ENCODE data around the gene C14orf132.

- TF ChIP-seq POLR2AphosphoS5 (IDR thresholded peaks at IDR 0.05; ENCODE audit: low read depth, low read length), result no peak
- no peak for TF ChIP-seq TAF1 (IDR thresholded peaks at IDR 0.05; ENCODE audit: borderline replicate concordance, insufficient read depth, low read length)
- no peak for TF ChIP-seq SIN3A (IDR thresholded peaks at IDR 0.05; ENCODE audit: borderline replicate concordance, insufficient read depth, low read length)
- no peak for TF ChIP-seq FOXP2 (optimal IDR thresholded peaks at IDR 0.05; ENCODE audit: borderline replicate concordance, extremely low read depth, extremely low read length, insufficient read depth)
- TF ChIP-seq, protein P1, sequence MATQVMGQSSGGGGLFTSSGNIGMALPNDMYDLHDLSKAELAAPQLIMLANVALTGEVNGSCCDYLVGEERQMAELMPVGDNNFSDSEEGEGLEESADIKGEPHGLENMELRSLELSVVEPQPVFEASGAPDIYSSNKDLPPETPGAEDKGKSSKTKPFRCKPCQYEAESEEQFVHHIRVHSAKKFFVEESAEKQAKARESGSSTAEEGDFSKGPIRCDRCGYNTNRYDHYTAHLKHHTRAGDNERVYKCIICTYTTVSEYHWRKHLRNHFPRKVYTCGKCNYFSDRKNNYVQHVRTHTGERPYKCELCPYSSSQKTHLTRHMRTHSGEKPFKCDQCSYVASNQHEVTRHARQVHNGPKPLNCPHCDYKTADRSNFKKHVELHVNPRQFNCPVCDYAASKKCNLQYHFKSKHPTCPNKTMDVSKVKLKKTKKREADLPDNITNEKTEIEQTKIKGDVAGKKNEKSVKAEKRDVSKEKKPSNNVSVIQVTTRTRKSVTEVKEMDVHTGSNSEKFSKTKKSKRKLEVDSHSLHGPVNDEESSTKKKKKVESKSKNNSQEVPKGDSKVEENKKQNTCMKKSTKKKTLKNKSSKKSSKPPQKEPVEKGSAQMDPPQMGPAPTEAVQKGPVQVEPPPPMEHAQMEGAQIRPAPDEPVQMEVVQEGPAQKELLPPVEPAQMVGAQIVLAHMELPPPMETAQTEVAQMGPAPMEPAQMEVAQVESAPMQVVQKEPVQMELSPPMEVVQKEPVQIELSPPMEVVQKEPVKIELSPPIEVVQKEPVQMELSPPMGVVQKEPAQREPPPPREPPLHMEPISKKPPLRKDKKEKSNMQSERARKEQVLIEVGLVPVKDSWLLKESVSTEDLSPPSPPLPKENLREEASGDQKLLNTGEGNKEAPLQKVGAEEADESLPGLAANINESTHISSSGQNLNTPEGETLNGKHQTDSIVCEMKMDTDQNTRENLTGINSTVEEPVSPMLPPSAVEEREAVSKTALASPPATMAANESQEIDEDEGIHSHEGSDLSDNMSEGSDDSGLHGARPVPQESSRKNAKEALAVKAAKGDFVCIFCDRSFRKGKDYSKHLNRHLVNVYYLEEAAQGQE (IDR thresholded peaks at IDR 0.05; ENCODE audit: insufficient read depth in 1 of 2, low read depth in 2 of 2, low read length in 2 of 2), result no peak
Observed at GRCh38 chr14:96011607-96012006, 27.6 kb upstream of the C14orf132 start.
